Measurements from ENCODE around the gene MYO5B. TPM values are rescaled to one million over a fixed set of nuclear protein-coding genes. Genes with fewer than 3 reads are reported as not detected.

MYO5B gene
- total and polyA plus RNA-seq, 2 of the 4 experiments (the other 2 are of a cell fraction): 0.24 to 0.54 TPM

- intact Hi-C loops (cut with micrococcal nuclease) (no loop called here), in situ Hi-C loops (cut with MboI; ENCODE audit: low sequenced_read_pairs) (no loop called here), dilution Hi-C loops (cut with HindIII; ENCODE audit: low sequenced_read_pairs, unreplicated experiment) (no loop called here)
- Histone ChIP-seq H3K14ac (replicated peaks; ENCODE audit: low read depth, low read length) (no peak overlapping the region), H3K4me1 (ENCODE audit: control insufficient read depth, insufficient read depth, low read length) (no peaks in the 10 kb centered on the region), H2BK20ac (ENCODE audit: low read depth, low read length) (no peak overlapping the region), H3K4me2 (ENCODE audit: low read depth, low read length) (no peak overlapping the region), H4K20me1 (ENCODE audit: insufficient read depth, low read length) (no peaks in the 10 kb centered on the region; the same call in 1 of the 2 replicates), H4K91ac (ENCODE audit: insufficient read depth, low read depth, low read length) (no peak overlapping the region), H3K56ac (ENCODE audit: extremely low read depth, insufficient read depth, low read length) (no peak overlapping the region), H2AK9ac (replicated peaks; ENCODE audit: low read depth, low read length, poor library complexity) (no peak overlapping the region), H2BK5ac (ENCODE audit: low read depth, low read length, poor library complexity, severe bottlenecking) (no peak overlapping the region), H3K4me3 (ENCODE audit: insufficient read depth, low read depth, low read length) (no peak overlapping the region), H2AK5ac (ENCODE audit: low read depth, low read length) (no peak overlapping the region), H2BK15ac (ENCODE audit: low read depth, low read length) (no peak overlapping the region), H3K4ac (ENCODE audit: low read depth, low read length) (no peak overlapping the region), H2AFZ (replicated peaks; ENCODE audit: low read length, poor library complexity) (no peak overlapping the region), H3K27me3 (ENCODE audit: control insufficient read depth, insufficient read depth, low read length) (peaks cover 10% of the 10 kb centered on the region), H3K36me3 (ENCODE audit: control insufficient read depth, insufficient read depth, low read length) (no peaks in the 10 kb centered on the region), H3K23ac (ENCODE audit: low read depth, low read length) (no peak overlapping the region), H3K9me1 (ENCODE audit: insufficient read depth, low read length) (no peaks in the 10 kb centered on the region), H3K27ac (ENCODE audit: insufficient read depth, low read length) (no peak overlapping the region), H3K18ac (ENCODE audit: low read depth, low read length) (no peak overlapping the region), H4K5ac (ENCODE audit: low read depth, low read length) (no peak overlapping the region), H2BK120ac (ENCODE audit: low read depth, low read length) (no peak overlapping the region), H3K9ac (ENCODE audit: low read depth, low read length) (no peak overlapping the region), H4K8ac (ENCODE audit: low read depth in 2 of 2, low read length in 2 of 2) (no peak overlapping the region), H3K9me3 (ENCODE audit: control insufficient read depth, insufficient read depth, low read length) (no peaks in the 10 kb centered on the region), H3K79me1 (ENCODE audit: low read depth in 1 of 2, low read length in 2 of 2) (no peaks in the 10 kb centered on the region)
- ATAC-seq (ENCODE audit: low read depth): no peak
- no peak for DNase-seq
- ChIA-PET POLR2A (ENCODE audit: unreplicated experiment) (no interaction called here), CTCF (interaction anchor here (1.7 kb wide), 1 partner anchor 19 kb away, joined by 6 read pairs; no protein-coding TSS in a partner anchor)
- WGBS, 2 experiments (ENCODE audit: extremely low coverage in 2 of 2, insufficient read length in 1 of 2): 100% methylated on average over 2 of the region's 2 CpGs; no CpG with 5 or more reads in 1 of the 2 experiments
- TF ChIP-seq NFE2L2 (IDR thresholded peaks at IDR 0.05; ENCODE audit: low read depth, low read length) (no peak), CTCF (conservative IDR thresholded peaks at IDR 0.05; ENCODE audit: low read depth, low read length) (no peak)
- BruUV-seq (replicated peaks): no TSS peak
These were observed 316.9 kb downstream of the MYO5B start for GRCh38 chr18:49878015-49878414.

Data from IMR-90 (cell line).